ENCODE results near the gene SYT5. TPM values are rescaled to one million over a fixed set of nuclear protein-coding genes. Genes with fewer than 3 reads are reported as not detected.
A peak's percentile ranks its signal among the peaks of the same experiment; 100 is the strongest.

SYT5 gene
- total RNA-seq, 6 experiments from 2014 or later = 0.06 to 1.7 TPM; not detected in 4

DNA sequence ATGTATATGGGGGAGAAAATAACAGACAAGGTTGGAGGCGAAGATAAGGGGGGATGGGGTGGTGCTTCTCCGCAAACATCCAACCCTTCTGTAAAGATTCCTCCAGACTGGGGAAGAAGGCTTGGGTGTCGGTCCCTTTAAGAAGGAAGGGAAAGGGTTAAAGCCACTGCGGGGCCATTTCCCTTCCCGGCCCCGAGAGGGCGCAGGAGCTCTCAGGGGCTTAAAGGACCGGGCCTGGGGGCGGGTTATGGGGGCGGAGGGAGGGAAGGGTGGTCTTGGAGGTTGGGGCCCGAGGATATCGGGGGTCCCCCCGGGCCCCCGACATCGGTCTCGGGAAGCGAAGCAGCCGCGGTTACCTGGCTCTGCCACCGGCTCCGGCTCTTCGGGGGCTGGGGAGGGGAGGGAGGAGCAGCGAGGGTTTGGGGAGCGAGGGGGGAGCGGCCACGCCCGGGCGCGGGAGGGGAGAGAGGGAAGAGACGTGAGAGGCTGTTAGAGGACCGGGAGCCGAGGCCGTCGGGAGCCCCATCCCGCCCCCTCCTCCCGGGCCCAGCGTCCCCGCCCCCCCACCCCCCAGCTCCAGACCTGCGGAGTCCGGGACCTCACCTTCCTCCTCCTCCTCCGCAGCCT, 33.9 kb downstream of the SYT5 start:
- Histone ChIP-seq H3K27ac (no peak overlapping the region), H3K27me3 (peaks cover 0 to 6% of the 10 kb centered on the region in 2 donors), H3K4me1 (peaks cover 0 to 3% (median 0%) of the 10 kb centered on the region in 4 donors), H3K36me3 (no peaks in the 10 kb centered on the region), H3K4me3 (no peak overlapping the region), H3K9me3 (no peaks in the 10 kb centered on the region)
- DNase-seq (no peak), ATAC-seq (no peak)
- TF ChIP-seq POLR2A (IDR thresholded peaks at IDR 0.05) = no peak
- TF ChIP-seq, protein P1, sequence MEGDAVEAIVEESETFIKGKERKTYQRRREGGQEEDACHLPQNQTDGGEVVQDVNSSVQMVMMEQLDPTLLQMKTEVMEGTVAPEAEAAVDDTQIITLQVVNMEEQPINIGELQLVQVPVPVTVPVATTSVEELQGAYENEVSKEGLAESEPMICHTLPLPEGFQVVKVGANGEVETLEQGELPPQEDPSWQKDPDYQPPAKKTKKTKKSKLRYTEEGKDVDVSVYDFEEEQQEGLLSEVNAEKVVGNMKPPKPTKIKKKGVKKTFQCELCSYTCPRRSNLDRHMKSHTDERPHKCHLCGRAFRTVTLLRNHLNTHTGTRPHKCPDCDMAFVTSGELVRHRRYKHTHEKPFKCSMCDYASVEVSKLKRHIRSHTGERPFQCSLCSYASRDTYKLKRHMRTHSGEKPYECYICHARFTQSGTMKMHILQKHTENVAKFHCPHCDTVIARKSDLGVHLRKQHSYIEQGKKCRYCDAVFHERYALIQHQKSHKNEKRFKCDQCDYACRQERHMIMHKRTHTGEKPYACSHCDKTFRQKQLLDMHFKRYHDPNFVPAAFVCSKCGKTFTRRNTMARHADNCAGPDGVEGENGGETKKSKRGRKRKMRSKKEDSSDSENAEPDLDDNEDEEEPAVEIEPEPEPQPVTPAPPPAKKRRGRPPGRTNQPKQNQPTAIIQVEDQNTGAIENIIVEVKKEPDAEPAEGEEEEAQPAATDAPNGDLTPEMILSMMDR (IDR thresholded peaks at IDR 0.05) = peak in 3 of 4 donors; percentile 15 to 25 (median 17)
- intact Hi-C loops (cut with DNase I) = loop anchor here (10.0 kb wide), 3 partner anchors 269 to 349 kb away; no protein-coding TSS in a partner anchor
- 1% methylated on average over 18 of the region's 41 CpGs for WGBS (ENCODE audit: insufficient coverage, low coverage, low lambda C conversion rate, missing lambda C conversion rate)

DNA sequence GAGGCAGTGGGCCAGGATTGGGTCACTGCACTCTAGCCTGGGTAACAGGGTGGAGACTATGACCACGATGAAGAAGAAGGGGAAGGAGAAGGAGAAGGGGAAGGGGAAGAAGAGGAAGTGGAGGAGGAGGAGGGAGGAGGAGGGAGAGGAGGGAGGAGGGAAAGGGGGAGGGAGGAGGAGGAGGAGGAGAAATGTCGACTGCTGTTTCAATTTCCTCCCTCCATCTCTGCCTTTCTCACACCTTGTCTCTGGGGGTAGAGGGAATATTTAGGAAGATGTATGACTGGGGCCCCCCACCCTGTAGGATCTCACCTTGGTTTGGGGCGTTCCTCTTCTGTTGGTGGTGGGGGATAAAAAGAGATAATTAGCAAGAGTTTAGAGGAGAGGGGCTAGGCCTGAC, 34.9 kb downstream of the SYT5 start:
- ATAC-seq = peak in 1 of 4 donors; percentile 25
- Histone ChIP-seq H3K27me3 (peaks cover 0 to 6% of the 10 kb centered on the region in 2 donors), H3K36me3 (no peaks in the 10 kb centered on the region), H3K4me1 (peaks cover 0 to 6% (median 0%) of the 10 kb centered on the region in 4 donors), H3K27ac (no peak overlapping the region), H3K4me3 (no peak overlapping the region), H3K9me3 (no peaks in the 10 kb centered on the region)
- TF ChIP-seq POLR2A (IDR thresholded peaks at IDR 0.05) = no peak
- TF ChIP-seq, protein P1 (IDR thresholded peaks at IDR 0.05) = no peak
- intact Hi-C loops (cut with DNase I) = loop anchor here (10.0 kb wide), 3 partner anchors 270 to 350 kb away; no protein-coding TSS in a partner anchor
- no peak for DNase-seq
- 4% methylated on average over 3 of the region's 3 CpGs for WGBS (ENCODE audit: insufficient coverage, low coverage, low lambda C conversion rate, missing lambda C conversion rate)

DNA sequence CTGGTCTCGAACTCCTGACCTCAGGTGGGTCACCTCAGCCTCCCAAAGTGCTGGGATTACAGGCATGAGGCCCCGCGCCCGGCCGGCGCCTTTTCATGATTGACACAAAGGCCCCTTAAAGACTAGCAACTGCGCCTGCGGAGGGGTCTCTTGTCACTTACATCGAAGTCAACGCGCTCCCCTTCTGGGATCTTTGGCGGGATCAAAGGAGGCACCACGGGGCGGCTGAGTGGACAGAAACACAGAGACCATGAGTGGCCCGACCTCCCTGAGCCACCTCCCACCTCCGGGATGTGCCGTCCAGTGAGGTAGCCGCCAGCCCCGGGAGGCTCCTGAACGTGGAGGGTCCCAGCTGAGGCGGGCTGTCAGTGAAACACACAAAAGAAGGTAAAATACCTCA, 38.4 kb downstream of the SYT5 start:
- no peak overlapping the region for H3K27ac ChIP-seq
- intact Hi-C loops (cut with DNase I) = loop anchor here (10.0 kb wide), 3 partner anchors 273 to 353 kb away; no protein-coding TSS in a partner anchor
- H3K4me3 ChIP-seq = no peak overlapping the region
- H3K36me3 ChIP-seq = no peaks in the 10 kb centered on the region
- DNase-seq = no peak
- H3K4me1 ChIP-seq = peaks cover 0 to 6% (median 0%) of the 10 kb centered on the region in 4 donors
- WGBS (ENCODE audit: insufficient coverage, low coverage, low lambda C conversion rate, missing lambda C conversion rate) = 29% methylated on average over 16 of the region's 21 CpGs
- no peaks in the 10 kb centered on the region for H3K9me3 ChIP-seq
- peaks cover 0 to 6% of the 10 kb centered on the region in 2 donors for H3K27me3 ChIP-seq
- no peak for ATAC-seq
- TF ChIP-seq, protein P1 (IDR thresholded peaks at IDR 0.05) = no peak
- TF ChIP-seq POLR2A (IDR thresholded peaks at IDR 0.05) = no peak

DNA sequence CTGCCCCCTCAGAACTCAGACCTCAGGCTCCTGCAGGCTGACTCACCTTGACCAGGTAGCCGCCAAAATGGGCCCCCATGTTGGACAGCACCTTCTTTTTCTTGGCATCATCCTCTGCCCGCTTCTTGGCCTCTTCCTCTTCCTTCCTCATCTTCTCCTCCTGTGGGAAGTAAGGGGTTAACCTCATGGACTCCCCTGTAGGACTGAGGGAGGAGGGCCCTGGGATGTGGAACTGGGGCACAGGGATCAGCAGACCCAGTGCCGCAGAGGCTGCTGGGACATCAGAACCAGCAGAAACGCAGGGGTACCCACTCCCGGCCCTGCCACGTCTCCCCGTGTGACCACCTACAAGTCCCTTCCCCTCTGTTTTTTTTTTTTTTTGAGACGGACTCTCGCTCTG, 42.2 kb downstream of the SYT5 start:
- WGBS (ENCODE audit: insufficient coverage, low coverage, low lambda C conversion rate, missing lambda C conversion rate) = 48% methylated on average over 5 of the region's 9 CpGs
- no peak for ATAC-seq
- no peak for TF ChIP-seq POLR2A (IDR thresholded peaks at IDR 0.05)
- TF ChIP-seq, protein P1 (IDR thresholded peaks at IDR 0.05) = no peak

More for the DNA sequence above, 42.2 kb downstream of the SYT5 start:
- H3K4me1 ChIP-seq = peaks cover 0 to 6% (median 0%) of the 10 kb centered on the region in 4 donors
- H3K9me3 ChIP-seq = no peaks in the 10 kb centered on the region
- H3K36me3 ChIP-seq = no peaks in the 10 kb centered on the region
- H3K27ac ChIP-seq = no peak overlapping the region
- no peak for DNase-seq
- H3K27me3 ChIP-seq = peaks cover 0 to 9% of the 10 kb centered on the region in 2 donors
- intact Hi-C loops (cut with DNase I) = no loop called here
- no peak overlapping the region for H3K4me3 ChIP-seq
